GM18909 (cell line): ENCODE measurements around the gene HINFP.

Source experiments
- ATAC-seq: cut with Tn5 transposase; IDR thresholded peaks from one replicate; pipeline ENCODE4 v1.9.1; 2021; ENCODE audit warnings: mild to moderate bottlenecking; ENCODE audit not compliant: unreplicated experiment, poor library complexity

The HINFP gene

GRCh38 chr11:119121008-119121810 is at the start of gene HINFP:
TSS of gene HINFP (plus strand) at chr11:119121580. CDS start at chr11:119126945, 5,365 bp downstream.
- peak; percentile 97 for ATAC-seq

GRCh38 chr11:119077839-119078238 is 43.5 kb upstream of the HINFP start:
- no peak for ATAC-seq

- ATAC-seq, result no peak
Observed at GRCh38 chr11:119078675-119079420, 42.5 kb upstream of the HINFP start.

- ATAC-seq, result no peak
Observed at GRCh38 chr11:119081682-119082260, 39.6 kb upstream of the HINFP start.

GRCh38 chr11:119084663-119085436 is 36.5 kb upstream of the HINFP start, which contains the start of gene HMBS:
TSS of gene HMBS (plus strand) at chr11:119084881. CDS start at chr11:119085034, 153 bp downstream.
- peak; percentile 87 for ATAC-seq

- ATAC-seq, result peak; percentile 9
Observed at GRCh38 chr11:119085437-119085847, 35.9 kb upstream of the HINFP start.

- no peak for ATAC-seq
Observed at GRCh38 chr11:119087123-119087522, 34.3 kb upstream of the HINFP start.

- ATAC-seq, result no peak
Observed at GRCh38 chr11:119087747-119088241, 33.6 kb upstream of the HINFP start.

- no peak for ATAC-seq
Observed at GRCh38 chr11:119088406-119088805, 33.0 kb upstream of the HINFP start.

GRCh38 chr11:119089319-119089718 is 32.1 kb upstream of the HINFP start:
- no peak for ATAC-seq

- ATAC-seq, result no peak
Observed at GRCh38 chr11:119091178-119091577, 30.2 kb upstream of the HINFP start.

- ATAC-seq, result no peak
Observed at GRCh38 chr11:119091966-119092879, 29.2 kb upstream of the HINFP start.

GRCh38 chr11:119092880-119093842 is 28.2 kb upstream of the HINFP start:
- ATAC-seq, result no peak

- ATAC-seq, result peak; percentile 10
Observed at GRCh38 chr11:119093942-119094815, 27.2 kb upstream of the HINFP start.

GRCh38 chr11:119094816-119095065 is 26.6 kb upstream of the HINFP start:
- ATAC-seq, result peak; percentile 35

- peak; percentile 80 for ATAC-seq
Observed at GRCh38 chr11:119095066-119095880, 26.1 kb upstream of the HINFP start.
